H1 (cell line): ENCODE data around the gene NBEA. TPM values are rescaled to one million over a fixed set of nuclear protein-coding genes. Genes with fewer than 3 reads are reported as not detected.

Experiments used
- CTCF ChIA-PET: fragments of 300-600 bp; sonication (Branson Sonifier 250); formaldehyde crosslinking; loops from one replicate; lab custom pipeline; 2021; ENCODE audit not compliant: partially characterized antibody; lab: Charles Lee
- POLR2A ChIA-PET: fragments of 300-600 bp; sonication (Branson Sonifier 250); formaldehyde crosslinking; loops from one replicate; lab custom pipeline; 2021; ENCODE audit warnings: inconsistent platforms; ENCODE audit not compliant: partially characterized antibody; lab: Charles Lee
- DNase-seq, 2 experiments: peaks; one replicate each; pipeline versions ENCODE4 v3.0.0 to v3.0.0-alpha.2; 2010 to 2022; ENCODE audit warnings: low spot score in 2 of 2, low read depth in 1 of 2, mixed read lengths in 1 of 2
- FAIRE-seq: peaks from 2 replicates; lab custom pipeline; 2011; peaks lifted over from hg19 to GRCh38; lab: Jason Lieb, UNC
- H2AFZ ChIP-seq: 2 replicates; pipeline ENCODE4 v1.8.1; 2012; ENCODE audit warnings: low read length, inconsistent platforms
- H2AK5ac ChIP-seq: 2 replicates; pipeline ENCODE4 v1.6.1; 2013; ENCODE audit warnings: low read depth, low read length
- H2BK120ac ChIP-seq: replicated peaks from 2 replicates; pipeline ENCODE3; 2013; ENCODE audit warnings: low read depth, low read length, inconsistent platforms
- H2BK12ac ChIP-seq: 2 replicates; pipeline ENCODE4 v1.6.1; 2013; ENCODE audit warnings: low read depth, low read length
- H2BK15ac ChIP-seq: 2 replicates; pipeline ENCODE4 v1.6.1; 2013; ENCODE audit warnings: low read length
- H2BK20ac ChIP-seq: 2 replicates; pipeline ENCODE4 v1.6.1; 2013; ENCODE audit warnings: low read length
- H2BK5ac ChIP-seq: 2 replicates; pipeline ENCODE4 v1.6.1; 2013; ENCODE audit warnings: low read depth, low read length
- H3K14ac ChIP-seq: 2 replicates; pipeline ENCODE4 v1.6.1; 2013; ENCODE audit warnings: inconsistent platforms; ENCODE audit not compliant: insufficient read length
- H3K18ac ChIP-seq: 2 replicates; pipeline ENCODE4 v1.6.1; 2013; ENCODE audit warnings: low read length; ENCODE audit errors: extremely low read depth
- H3K23ac ChIP-seq: 2 replicates; pipeline ENCODE4 v1.6.1; 2013; ENCODE audit warnings: inconsistent platforms; ENCODE audit not compliant: insufficient read length
- H3K23me2 ChIP-seq: 2 replicates; pipeline ENCODE4 v1.6.1; 2013; ENCODE audit warnings: low read depth, low read length
- H3K27ac ChIP-seq: 2 replicates; pipeline ENCODE4 v1.6.1; 2011; ENCODE audit warnings: low read depth, low read length, inconsistent platforms
- H3K27me3 ChIP-seq, 4 experiments: replicated peaks in 1 of 4; 1 replicate in 1 of 4; 2 replicates in 3 of 4; pipeline versions ENCODE4 v1.6.1 to v1.8.1; 2011 to 2013; ENCODE audit warnings: low read length in 3 of 4, mild to moderate bottlenecking in 3 of 4, inconsistent platforms in 2 of 4, mixed read lengths in 2 of 4, moderate library complexity in 1 of 4; ENCODE audit not compliant: control insufficient read depth in 3 of 4, insufficient read depth in 3 of 4; ENCODE audit errors: extremely low read depth in 1 of 4
- H3K36me3 ChIP-seq, 4 experiments: 2 replicates each; pipeline versions ENCODE4 v1.6.1 to v1.8.1; 2011 to 2013; ENCODE audit warnings: mild to moderate bottlenecking in 4 of 4, low read length in 3 of 4, moderate library complexity in 2 of 4, control low read depth in 1 of 4, inconsistent platforms in 1 of 4; ENCODE audit not compliant: insufficient read depth in 4 of 4, control insufficient read depth in 2 of 4
- H3K4ac ChIP-seq: replicated peaks from 2 replicates; pipeline ENCODE3; 2013; ENCODE audit warnings: low read length, low read depth, mixed read lengths, inconsistent platforms; ENCODE audit not compliant: insufficient read length
- H3K4me1 ChIP-seq, 4 experiments: replicated peaks in 1 of 4; 1 replicate in 1 of 4; 2 replicates in 3 of 4; pipeline versions ENCODE4 v1.6.1 to v1.8.1; 2011 to 2013; ENCODE audit warnings: low read length in 3 of 4, inconsistent platforms in 2 of 4, mixed read lengths in 1 of 4; ENCODE audit not compliant: insufficient read depth in 4 of 4, control insufficient read depth in 3 of 4
- H3K4me2 ChIP-seq, 2 experiments: 2 replicates each; pipeline versions ENCODE4 v1.6.1 to v1.8.1; 2011 to 2013; ENCODE audit warnings: low read depth in 2 of 2, low read length in 2 of 2, control low read depth in 1 of 2, inconsistent platforms in 1 of 2, mild to moderate bottlenecking in 1 of 2; ENCODE audit not compliant: insufficient read depth in 1 of 2
- H3K4me3 ChIP-seq, 4 experiments: fragments of 200-600, 300-600 bp in 1 of 4; sonication (generic), shearing (Covaris generic), sonication (Bioruptor Twin) in 1 of 4; 2 replicates each; pipeline versions ENCODE4 v1.5.1 to v1.8.1; 2011 to 2016; ENCODE audit warnings: low read length in 4 of 4, low read depth in 3 of 4, control low read depth in 2 of 4, inconsistent platforms in 2 of 4, mild to moderate bottlenecking in 2 of 4, mixed read lengths in 1 of 4, moderate library complexity in 1 of 4; ENCODE audit not compliant: insufficient read depth in 2 of 4; ENCODE audit errors: extremely low read depth in 1 of 4
- H3K56ac ChIP-seq: replicated peaks from 2 replicates; pipeline ENCODE3; 2013; ENCODE audit warnings: low read depth, mild to moderate bottlenecking, mixed read lengths, low read length, inconsistent platforms; ENCODE audit not compliant: insufficient read length
- H3K79me1 ChIP-seq: 2 replicates; pipeline ENCODE4 v1.6.1; 2013; ENCODE audit warnings: low read depth, low read length, control low read depth
- H3K79me2 ChIP-seq, 2 experiments: 2 replicates each; pipeline versions ENCODE4 v1.6.1 to v1.8.1; 2012 to 2013; ENCODE audit warnings: low read length in 2 of 2, mild to moderate bottlenecking in 2 of 2, inconsistent platforms in 1 of 2; ENCODE audit not compliant: insufficient read depth in 2 of 2, control insufficient read depth in 1 of 2
- H3K9ac ChIP-seq, 4 experiments: replicated peaks in 1 of 4; 1 replicate in 1 of 4; 2 replicates in 3 of 4; pipeline versions ENCODE4 v1.6.1 to v1.8.1; 2011 to 2013; ENCODE audit warnings: low read depth in 3 of 4, low read length in 3 of 4, control low read depth in 2 of 4, mild to moderate bottlenecking in 2 of 4, moderate library complexity in 2 of 4, inconsistent platforms in 1 of 4; ENCODE audit errors: extremely low read depth in 1 of 4
- H3K9me3 ChIP-seq, 2 experiments: 2 replicates each; pipeline versions ENCODE4 v1.6.1 to v1.8.1; 2012 to 2013; ENCODE audit warnings: mild to moderate bottlenecking in 2 of 2, moderate library complexity in 2 of 2, control low read depth in 1 of 2, inconsistent platforms in 1 of 2, low read depth in 1 of 2, low read length in 1 of 2, mixed read lengths in 1 of 2; ENCODE audit not compliant: insufficient read depth in 2 of 2
- H4K20me1 ChIP-seq, 2 experiments: replicated peaks in 1 of 2; 2 replicates each; pipeline versions ENCODE3 to v1.8.1; 2011 to 2013; ENCODE audit warnings: inconsistent platforms in 2 of 2, low read length in 2 of 2, mild to moderate bottlenecking in 1 of 2; ENCODE audit not compliant: insufficient read depth in 2 of 2, control insufficient read depth in 1 of 2
- H4K5ac ChIP-seq: 2 replicates; pipeline ENCODE4 v1.6.1; 2013; ENCODE audit warnings: low read length, low read depth, mixed read lengths, inconsistent platforms; ENCODE audit not compliant: insufficient read length
- H4K8ac ChIP-seq: 2 replicates; pipeline ENCODE4 v1.8.0; 2013; ENCODE audit warnings: mild to moderate bottlenecking, moderate library complexity, low read length, inconsistent platforms; ENCODE audit not compliant: insufficient read depth; ENCODE audit errors: extremely low read depth
- H4K91ac ChIP-seq: replicated peaks from 2 replicates; pipeline ENCODE3; 2013; ENCODE audit warnings: low read length, mixed read lengths, inconsistent platforms; ENCODE audit not compliant: insufficient read length
- EZH2 ChIP-seq: fragments of 200-600 bp; sonication (generic); IDR thresholded peaks from 2 replicates; pipeline ENCODE4 v1.7.1; 2012; ENCODE audit warnings: low read depth, mild to moderate bottlenecking, moderate library complexity, low read length, inconsistent platforms; ENCODE audit not compliant: severe bottlenecking
- FOSL1 ChIP-seq: IDR thresholded peaks from 2 replicates; pipeline ENCODE4 v1.6.1; 2011; ENCODE audit warnings: mild to moderate bottlenecking, low read depth, low read length, moderate library complexity; ENCODE audit not compliant: insufficient read depth
- GTF2F1 ChIP-seq: IDR thresholded peaks from 2 replicates; pipeline ENCODE4 v1.6.1; 2012; ENCODE audit warnings: low read depth, low read length, improper control_type of control experiment, borderline replicate concordance
- HDAC2 ChIP-seq, 2 experiments: fragments of 300-600 bp in 1 of 2; sonication (generic) in 1 of 2; IDR thresholded peaks; 2 replicates each; pipeline ENCODE4 v1.6.1; 2011 to 2012; ENCODE audit warnings: low read depth in 2 of 2, low read length in 2 of 2, mild to moderate bottlenecking in 2 of 2, moderate library complexity in 2 of 2, borderline replicate concordance in 1 of 2, inconsistent platforms in 1 of 2
- KDM5A ChIP-seq: fragments of 200-600 bp; IDR thresholded peaks from 2 replicates; pipeline ENCODE4 v1.7.1; 2012; ENCODE audit warnings: mild to moderate bottlenecking, low read length, inconsistent platforms, mixed read lengths
- SIN3A ChIP-seq, 2 experiments: IDR thresholded peaks in 1 of 2; conservative IDR thresholded peaks in 1 of 2; 2 replicates each; pipeline ENCODE4 v1.6.1; 2011 to 2012; ENCODE audit warnings: low read length in 2 of 2, improper control_type of control experiment in 1 of 2, low read depth in 1 of 2, mild to moderate bottlenecking in 1 of 2
- SP2 ChIP-seq: IDR thresholded peaks from 2 replicates; pipeline ENCODE4 v1.6.1; 2012; ENCODE audit warnings: mild to moderate bottlenecking, low read length, inconsistent platforms
- TAF1 ChIP-seq: IDR thresholded peaks from 2 replicates; pipeline ENCODE4 v1.6.1; 2011; ENCODE audit warnings: mild to moderate bottlenecking, low read depth, low read length
- TAF7 ChIP-seq: optimal IDR thresholded peaks from 2 replicates; pipeline ENCODE3; 2011; ENCODE audit warnings: low read depth, mild to moderate bottlenecking, inconsistent platforms, low read length, moderate library complexity, borderline replicate concordance
- TBP ChIP-seq: IDR thresholded peaks from 2 replicates; pipeline ENCODE4 v1.6.1; 2011; ENCODE audit warnings: low read depth, low read length, improper control_type of control experiment
- polyA plus RNA-seq, 7 experiments: library from polyadenylated mRNA; depleted of rRNA in 3 of 7; stranded (reverse) in 5 of 7; unstranded in 2 of 7; fragments of >200 nt in 5 of 7; fragments of 200-250 nt in 2 of 7; gene quantifications; 1 replicate in 5 of 7; 2 replicates in 1 of 7; 4 replicates in 1 of 7; pipeline versions ENCODE4 v1.2.1 to v1.2.3, GENCODE V29; 2011 to 2013; ENCODE audit warnings: missing spikeins in 2 of 7, mixed read lengths in 2 of 7
- total RNA-seq: library from RNA; stranded (reverse); fragmentation: NEBNext Ultra II Directional; extraction: Animal tissue kit (Norgen Biotek cat#: 25700); gene quantifications from 2 replicates; pipeline ENCODE4 v1.2.1, GENCODE V29; 2021

The NBEA gene
- total and polyA plus RNA-seq, 2 of the 8 experiments (the other 6 are each of a cell fraction or from before 2014, with no cell fraction given) = 14.2 to 21.5 TPM

GRCh38 chr13:34951528-34951927, 9.5 kb downstream of the NBEA start:
- Histone ChIP-seq H3K4me2 (peak overlapping the region; percentile 23 to 35; a peak in 2 of 4 replicates), H3K56ac (no peak overlapping the region), H2AK5ac (no peak overlapping the region), H2BK15ac (no peak overlapping the region), H3K27me3 (no peaks in the 10 kb centered on the region), H3K14ac (no peak overlapping the region), H3K23ac (no peak overlapping the region), H3K36me3 (peaks cover 0 to 18% (median 9%) of the 10 kb centered on the region in 4 experiments; a peak in 3 of 8 replicates), H2BK5ac (no peak overlapping the region), H3K79me1 (no peaks in the 10 kb centered on the region; the same call in 1 of the 2 replicates), H3K18ac (no peak overlapping the region), H3K27ac (0 out of 2 replicates have a peak overlapping the region, but pooled peaks have one; percentile 52), H2BK120ac (no peak overlapping the region), H4K20me1 (peaks cover 3 to 4% of the 10 kb centered on the region in 2 experiments), H3K4me3 (0 out of 8 replicates have a peak overlapping the region, but pooled peaks of 1 of the 4 experiments have one; percentile 4), H4K5ac (no peak overlapping the region), H3K23me2 (no peaks in the 10 kb centered on the region; the same call in 1 of the 2 replicates), H3K9ac (no peak overlapping the region), H3K4me1 (peaks cover 0 to 9% (median 8%) of the 10 kb centered on the region in 4 experiments; a peak in 4 of 7 replicates), H3K9me3 (peaks cover 19 to 22% of the 10 kb centered on the region in 2 experiments), H3K79me2 (peaks cover 3 to 98% of the 10 kb centered on the region in 2 experiments; a peak in 3 of 4 replicates), H2BK20ac (no peak overlapping the region), H4K91ac (no peak overlapping the region), H3K4ac (no peak overlapping the region), H2BK12ac (no peak overlapping the region), H4K8ac (no peak overlapping the region), H2AFZ (no peak overlapping the region)
- ChIA-PET POLR2A (interaction anchor here (0.6 to 1.2 kb wide), 2 partner anchors 10 to 18 kb away, joined by 3 to 5 read pairs; partner anchors contain the start of gene NBEA), CTCF (interaction anchor here (0.6 to 1.5 kb wide), 2 partner anchors 10 to 220 kb away, joined by 3 to 4 read pairs; no protein-coding TSS in a partner anchor)
- FAIRE-seq (no peak), DNase-seq (no peak)
- no peak for TF ChIP-seq SIN3A (conservative IDR thresholded peaks at IDR 0.05 in 1 of 2, IDR thresholded peaks at IDR 0.05 in 1 of 2; ENCODE audit: low read depth in 1 of 2, low read length in 2 of 2)
- no peak for TF ChIP-seq TAF1
- TF ChIP-seq FOSL1 = no peak
- no peak for TF ChIP-seq GTF2F1
- no peak for TF ChIP-seq HDAC2 (IDR thresholded peaks at IDR 0.05; ENCODE audit: borderline replicate concordance in 1 of 2, low read depth in 2 of 2, low read length in 2 of 2)
- no peak for TF ChIP-seq KDM5A
- no peak for TF ChIP-seq TAF7
- no peak for TF ChIP-seq SP2
- TF ChIP-seq TBP = no peak
- TF ChIP-seq EZH2 = no peak
